Bronchial epithelial cell (primary cell): ENCODE data around the gene ADAMTS17. TPM values are rescaled to one million over a fixed set of nuclear protein-coding genes. Genes with fewer than 3 reads are reported as not detected.

Experiments used
- DNase-seq: peaks from one replicate; pipeline ENCODE4 v3.0.0-alpha.2; 2010; ENCODE audit warnings: low read depth
- FAIRE-seq: peaks from 2 replicates; lab custom pipeline; 2011; peaks lifted over from hg19 to GRCh38; lab: Jason Lieb, UNC
- H3K27me3 ChIP-seq: 2 replicates; pipeline ENCODE4 v1.5.1; 2011; ENCODE audit warnings: low read length; ENCODE audit not compliant: control insufficient read depth, insufficient read depth
- H3K36me3 ChIP-seq: 2 replicates; pipeline ENCODE4 v1.5.1; 2011; ENCODE audit warnings: low read length; ENCODE audit not compliant: control insufficient read depth, insufficient read depth
- H3K4me3 ChIP-seq: 2 replicates; pipeline ENCODE4 v1.5.1; 2011; ENCODE audit warnings: mild to moderate bottlenecking, low read depth, low read length, control low read depth
- total RNA-seq: library from RNA; depleted of rRNA; stranded (reverse); fragments of >200 nt; gene quantifications from 2 replicates; pipeline ENCODE4 v1.2.1, GENCODE V29; 2014
- TF ChIP-seq, protein P1 (sequence below): IDR thresholded peaks from 2 replicates; pipeline ENCODE4 v1.5.1; 2011; ENCODE audit warnings: mild to moderate bottlenecking, moderate library complexity, low read length, control low read depth, inconsistent platforms; ENCODE audit not compliant: insufficient read depth, severe bottlenecking

The ADAMTS17 gene
- total RNA-seq, 1 donor from 2014 or later = 1.1 TPM

DNA sequence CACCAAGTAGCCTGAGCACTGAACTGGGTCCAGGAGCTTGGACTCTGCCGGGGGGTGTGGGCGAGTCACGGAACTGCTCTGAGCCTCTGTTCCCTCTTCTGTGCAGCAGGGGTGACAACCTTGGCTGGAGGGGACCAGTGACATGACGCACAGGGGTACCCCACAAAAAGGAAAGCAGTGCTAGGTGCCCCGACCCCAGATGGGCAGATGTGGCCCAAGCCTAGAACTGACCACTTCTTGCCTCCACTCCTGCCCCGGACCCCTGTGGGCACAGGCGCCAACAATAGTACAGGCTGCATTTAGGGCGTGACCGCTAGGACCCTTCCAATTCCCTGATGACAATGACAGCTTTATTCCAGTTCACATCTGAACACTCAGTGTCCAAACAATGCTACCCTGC, 352.7 kb downstream of the ADAMTS17 start:
- FAIRE-seq (no peak), DNase-seq (no peak)
- H3K36me3 ChIP-seq = no peaks in the 10 kb centered on the region
- no peaks in the 10 kb centered on the region for H3K27me3 ChIP-seq
- no peak overlapping the region for H3K4me3 ChIP-seq
- TF ChIP-seq, protein P1, sequence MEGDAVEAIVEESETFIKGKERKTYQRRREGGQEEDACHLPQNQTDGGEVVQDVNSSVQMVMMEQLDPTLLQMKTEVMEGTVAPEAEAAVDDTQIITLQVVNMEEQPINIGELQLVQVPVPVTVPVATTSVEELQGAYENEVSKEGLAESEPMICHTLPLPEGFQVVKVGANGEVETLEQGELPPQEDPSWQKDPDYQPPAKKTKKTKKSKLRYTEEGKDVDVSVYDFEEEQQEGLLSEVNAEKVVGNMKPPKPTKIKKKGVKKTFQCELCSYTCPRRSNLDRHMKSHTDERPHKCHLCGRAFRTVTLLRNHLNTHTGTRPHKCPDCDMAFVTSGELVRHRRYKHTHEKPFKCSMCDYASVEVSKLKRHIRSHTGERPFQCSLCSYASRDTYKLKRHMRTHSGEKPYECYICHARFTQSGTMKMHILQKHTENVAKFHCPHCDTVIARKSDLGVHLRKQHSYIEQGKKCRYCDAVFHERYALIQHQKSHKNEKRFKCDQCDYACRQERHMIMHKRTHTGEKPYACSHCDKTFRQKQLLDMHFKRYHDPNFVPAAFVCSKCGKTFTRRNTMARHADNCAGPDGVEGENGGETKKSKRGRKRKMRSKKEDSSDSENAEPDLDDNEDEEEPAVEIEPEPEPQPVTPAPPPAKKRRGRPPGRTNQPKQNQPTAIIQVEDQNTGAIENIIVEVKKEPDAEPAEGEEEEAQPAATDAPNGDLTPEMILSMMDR = no peak

DNA sequence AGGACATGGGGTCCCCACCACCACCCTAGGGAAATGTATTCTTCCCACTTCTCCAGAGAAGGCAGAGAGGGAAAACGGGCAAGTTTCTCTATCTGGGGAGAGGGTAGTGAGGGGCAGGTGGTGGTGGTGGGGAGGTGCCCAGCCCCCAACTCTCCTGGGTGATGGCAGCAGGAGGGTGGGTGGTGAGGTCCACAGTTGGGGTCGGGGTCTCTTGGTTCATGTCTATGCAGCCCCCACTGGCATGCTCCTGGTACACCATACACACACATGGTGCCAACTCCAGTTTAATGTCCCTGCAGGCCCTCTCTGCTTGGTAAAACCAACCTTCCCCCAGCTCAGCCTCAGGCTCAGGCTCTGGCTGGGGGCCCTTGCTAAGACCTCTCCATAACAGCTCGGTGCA, 354.1 kb downstream of the ADAMTS17 start:
- Histone ChIP-seq H3K27me3 (no peaks in the 10 kb centered on the region), H3K36me3 (no peaks in the 10 kb centered on the region), H3K4me3 (no peak overlapping the region)
- FAIRE-seq (no peak), DNase-seq (no peak)
- TF ChIP-seq, protein P1 = no peak

DNA sequence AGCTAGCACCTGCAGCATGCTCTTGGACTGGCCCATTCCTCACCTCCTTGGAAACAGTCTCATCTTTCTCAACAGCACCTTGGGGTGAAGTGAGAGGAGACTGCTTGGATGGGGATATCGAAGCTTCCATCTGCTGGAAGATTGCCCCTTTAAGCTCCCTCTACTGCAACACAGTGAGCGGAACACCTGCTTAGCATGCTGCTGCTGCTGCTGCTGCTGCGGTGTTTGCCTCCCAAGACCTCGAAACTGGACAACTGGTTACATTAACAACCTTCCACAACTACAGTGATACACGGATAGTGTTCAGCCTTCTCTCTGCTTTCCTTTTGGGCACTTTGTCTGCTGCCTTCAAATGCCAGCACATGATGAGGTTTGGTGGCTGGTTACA, 354.7 kb downstream of the ADAMTS17 start:
- TF ChIP-seq, protein P1 = no peak
- H3K4me3 ChIP-seq = no peak overlapping the region
- DNase-seq (no peak), FAIRE-seq (no peak)
- H3K27me3 ChIP-seq = no peaks in the 10 kb centered on the region
- no peaks in the 10 kb centered on the region for H3K36me3 ChIP-seq

DNA sequence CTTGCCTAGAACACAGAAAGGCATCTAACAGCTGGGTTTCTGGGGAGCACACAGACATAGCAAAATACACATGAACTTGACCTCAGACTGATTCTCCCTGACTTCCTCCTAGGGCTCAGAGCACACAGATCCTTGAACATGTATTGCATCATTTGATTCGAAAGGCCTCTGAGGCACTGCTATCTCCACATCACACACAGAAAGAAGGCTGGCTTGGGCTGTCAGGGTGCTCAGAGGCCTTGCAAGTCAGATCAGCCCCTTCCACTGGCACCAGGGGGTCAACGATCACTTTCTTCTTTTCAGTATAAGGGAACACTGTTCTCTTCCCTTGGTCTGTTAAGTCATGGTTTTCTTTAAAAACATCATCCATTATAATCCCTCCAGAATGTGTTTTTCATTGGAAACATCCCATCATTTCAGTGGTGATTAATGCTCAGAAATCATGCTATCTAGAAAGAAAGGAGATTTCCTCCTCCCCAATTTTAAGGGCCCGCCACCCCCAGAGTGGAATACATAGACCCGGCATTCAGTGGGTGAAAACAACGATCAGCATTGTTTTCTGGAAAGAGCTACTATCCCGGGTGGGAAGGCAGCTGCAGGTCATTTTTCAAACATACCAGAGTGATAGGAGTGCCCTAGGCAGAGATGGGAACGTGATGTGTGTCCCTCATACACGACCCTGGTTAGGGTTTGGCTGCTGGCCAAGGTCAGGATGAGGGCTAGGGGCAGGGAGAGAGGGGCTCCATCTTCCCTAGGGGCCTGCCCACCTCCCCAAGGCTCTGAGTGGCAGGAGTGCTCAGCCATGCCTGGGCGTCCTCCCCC, 355.3 kb downstream of the ADAMTS17 start:
- FAIRE-seq (no peak), DNase-seq (no peak)
- Histone ChIP-seq H3K4me3 (no peak overlapping the region), H3K36me3 (no peaks in the 10 kb centered on the region), H3K27me3 (no peaks in the 10 kb centered on the region)
- TF ChIP-seq, protein P1 = no peak

DNA sequence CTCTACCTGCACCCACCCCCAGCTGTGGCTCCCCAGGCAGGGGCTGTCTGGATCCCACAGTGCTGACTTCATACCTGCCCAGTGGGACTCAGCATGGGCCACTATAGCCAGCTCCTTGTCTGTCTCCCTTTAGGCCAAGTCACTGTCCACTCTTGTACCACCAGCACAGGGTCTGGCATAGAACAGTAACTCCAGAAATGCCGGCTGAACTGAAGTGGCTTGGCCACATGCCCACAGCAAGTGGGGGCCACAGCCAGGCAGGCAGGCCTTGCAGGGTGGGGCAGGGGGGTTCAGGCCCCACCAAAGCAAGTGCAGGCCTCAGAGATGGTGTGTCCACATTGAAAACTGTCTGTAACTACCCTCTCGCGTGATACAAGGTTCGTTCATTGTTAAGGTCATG, 355.9 kb downstream of the ADAMTS17 start:
- FAIRE-seq = no peak
- TF ChIP-seq, protein P1 = no peak
- Histone ChIP-seq H3K27me3 (no peaks in the 10 kb centered on the region), H3K4me3 (no peak overlapping the region), H3K36me3 (no peaks in the 10 kb centered on the region)
- DNase-seq = no peak
